ENCODE data around the gene CLRN3.

The CLRN3 gene

DNA sequence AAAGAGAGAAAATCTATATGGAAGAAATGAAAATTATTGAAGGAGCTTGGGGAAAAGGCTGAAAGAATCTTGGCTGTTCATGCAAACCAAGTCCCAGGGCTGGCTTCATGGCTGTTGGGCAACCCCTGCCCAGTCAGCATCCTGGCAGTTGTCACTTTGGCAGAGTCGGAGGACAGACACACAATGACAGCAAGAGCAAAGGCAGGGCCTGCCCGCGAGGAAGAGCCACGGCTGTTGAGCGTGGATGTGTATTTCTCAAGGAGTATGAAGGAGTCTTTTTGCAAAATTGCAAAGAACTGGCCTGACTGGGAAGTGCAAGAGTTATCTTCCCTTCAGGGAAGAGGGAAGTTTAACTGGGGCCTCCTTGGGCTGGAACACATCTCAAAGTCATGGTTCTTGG lies 25.8 kb upstream of the CLRN3 start:
- no peak for DNase-seq

DNA sequence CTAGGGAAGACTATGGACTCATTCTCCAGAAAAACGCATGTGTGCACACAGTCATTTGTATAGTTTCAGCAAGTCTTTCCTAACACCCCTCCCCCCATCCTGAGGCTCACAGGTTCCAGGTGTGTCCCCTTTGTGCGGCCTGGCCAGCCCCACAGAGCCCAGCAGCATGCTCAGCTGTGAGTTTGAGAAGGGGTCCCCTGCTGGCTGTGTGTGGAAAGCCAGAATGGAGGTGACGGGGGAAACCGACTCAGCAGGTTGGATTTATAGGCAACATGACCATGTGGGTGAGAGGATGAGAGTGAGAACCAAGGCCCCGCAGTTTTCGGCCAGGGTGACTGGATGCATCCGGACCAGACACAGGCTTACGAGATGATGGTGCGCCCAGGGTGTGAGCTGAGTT lies 24.1 kb upstream of the CLRN3 start:
- DNase-seq: no peak

- no peak for DNase-seq
These were observed 22.6 kb upstream of the CLRN3 start for GRCh38 chr10:127915324-127915723.

DNA sequence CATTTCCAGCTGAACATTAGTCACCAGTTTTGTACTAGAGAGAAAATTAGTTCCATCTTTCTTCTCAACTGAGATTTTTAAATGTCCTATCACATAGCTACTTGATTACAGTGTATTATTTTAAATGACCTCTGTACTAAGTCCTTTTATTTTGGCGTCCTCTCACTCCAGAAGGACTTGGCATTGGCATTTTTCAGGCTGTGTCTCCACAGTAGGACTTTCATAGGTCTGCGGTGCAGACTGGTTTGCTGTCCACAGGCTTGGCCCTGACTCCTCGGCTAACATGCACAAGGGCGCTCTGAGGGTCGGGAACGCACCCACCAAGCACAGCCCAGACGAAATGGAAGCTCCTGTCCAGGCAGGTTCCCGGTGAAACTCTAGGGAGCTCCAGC lies 20.6 kb upstream of the CLRN3 start:
- no peak for DNase-seq

DNA sequence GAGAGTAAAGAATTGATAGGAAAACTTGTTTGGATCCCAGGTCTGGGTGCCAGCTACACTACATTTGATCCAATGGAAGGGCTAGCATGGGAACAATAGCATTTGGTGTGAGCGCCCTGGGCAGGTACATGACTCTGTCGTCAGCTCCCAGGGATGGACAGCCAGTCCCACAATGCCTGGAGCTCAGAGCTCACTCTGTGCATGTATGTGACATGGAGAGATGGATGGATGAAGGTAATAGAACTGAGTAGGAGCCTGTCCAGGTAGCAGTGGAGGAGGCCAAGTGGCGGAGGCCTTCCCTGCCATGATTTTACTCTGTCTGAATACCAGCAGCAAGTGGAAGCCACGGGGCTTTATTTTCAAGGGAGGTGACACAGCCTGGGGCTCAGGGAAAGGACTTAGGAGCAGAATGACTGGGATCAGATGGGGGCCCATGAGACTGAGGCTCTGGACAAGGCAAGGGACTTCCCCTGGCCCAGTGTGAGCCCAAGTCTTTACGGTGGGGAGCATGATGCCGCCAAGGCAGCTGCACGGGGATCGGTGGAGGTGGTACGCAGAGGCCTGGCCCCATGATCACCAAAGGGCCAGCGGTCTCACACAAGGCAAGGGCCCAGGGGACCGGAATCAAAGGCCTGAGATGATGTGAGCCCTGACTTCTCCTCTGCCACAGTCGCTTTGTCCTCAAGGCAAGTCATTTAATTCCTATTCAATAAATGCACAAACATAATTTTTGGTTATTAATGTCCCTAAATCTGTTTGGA lies 20.0 kb upstream of the CLRN3 start:
- DNase-seq: no peak

DNA sequence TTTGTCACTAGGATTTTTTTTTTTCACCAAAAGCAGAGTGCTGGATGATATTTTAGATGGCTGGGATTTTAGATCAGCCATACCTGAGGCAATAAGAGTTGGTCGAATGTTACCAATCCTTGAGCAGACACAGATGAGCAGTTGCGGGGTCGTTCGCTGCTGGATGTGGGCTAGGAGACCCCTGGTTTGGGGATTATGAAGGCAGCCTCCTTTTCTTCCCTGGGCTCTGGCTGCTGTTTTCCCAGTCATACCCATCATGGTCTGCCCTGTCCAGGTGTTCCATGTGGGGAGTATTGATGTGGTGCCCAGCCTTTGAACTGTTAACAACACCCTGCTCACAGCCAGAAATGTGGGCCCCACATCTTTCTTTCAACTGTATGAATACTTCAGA lies 19.1 kb upstream of the CLRN3 start:
- DNase-seq: no peak

DNA sequence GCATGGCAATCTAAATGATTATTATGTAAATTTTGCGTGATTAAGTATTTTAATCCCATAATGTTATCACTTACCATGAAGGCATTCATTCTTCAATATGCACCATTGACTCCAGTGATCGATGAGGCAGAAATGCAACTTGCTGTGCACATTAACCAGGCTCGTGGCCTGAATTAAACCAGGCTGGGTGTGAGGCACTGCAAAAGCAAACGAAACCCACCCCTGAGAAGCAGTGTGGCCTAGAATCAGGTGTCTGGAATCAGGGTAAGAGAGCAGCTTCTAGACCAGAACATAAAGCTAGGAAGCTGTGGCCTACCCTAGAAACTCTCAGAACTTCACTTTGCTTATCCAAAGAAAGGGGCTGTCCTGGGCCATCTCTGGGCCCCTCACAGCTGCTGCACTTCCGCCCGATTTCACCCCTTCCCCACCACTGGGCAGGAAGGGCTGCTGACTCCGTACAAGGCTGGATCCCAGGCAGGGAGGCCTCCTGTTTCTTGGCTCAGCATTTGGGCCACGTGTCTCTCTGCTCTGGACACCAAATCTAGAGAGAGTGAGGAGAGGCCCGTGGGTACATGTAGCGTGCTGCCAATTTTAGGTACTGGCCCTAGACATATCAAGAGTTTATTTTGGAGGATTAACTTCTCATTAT lies 18.6 kb upstream of the CLRN3 start:
- DNase-seq: no peak

- DNase-seq: no peak
These were observed 17.7 kb upstream of the CLRN3 start for GRCh38 chr10:127910464-127910770.

GRCh38 chr10:127909716-127910463 lies 17.1 kb upstream of the CLRN3 start:
- no peak for DNase-seq

GRCh38 chr10:127908959-127909267 lies 16.2 kb upstream of the CLRN3 start:
- DNase-seq: no peak

DNA sequence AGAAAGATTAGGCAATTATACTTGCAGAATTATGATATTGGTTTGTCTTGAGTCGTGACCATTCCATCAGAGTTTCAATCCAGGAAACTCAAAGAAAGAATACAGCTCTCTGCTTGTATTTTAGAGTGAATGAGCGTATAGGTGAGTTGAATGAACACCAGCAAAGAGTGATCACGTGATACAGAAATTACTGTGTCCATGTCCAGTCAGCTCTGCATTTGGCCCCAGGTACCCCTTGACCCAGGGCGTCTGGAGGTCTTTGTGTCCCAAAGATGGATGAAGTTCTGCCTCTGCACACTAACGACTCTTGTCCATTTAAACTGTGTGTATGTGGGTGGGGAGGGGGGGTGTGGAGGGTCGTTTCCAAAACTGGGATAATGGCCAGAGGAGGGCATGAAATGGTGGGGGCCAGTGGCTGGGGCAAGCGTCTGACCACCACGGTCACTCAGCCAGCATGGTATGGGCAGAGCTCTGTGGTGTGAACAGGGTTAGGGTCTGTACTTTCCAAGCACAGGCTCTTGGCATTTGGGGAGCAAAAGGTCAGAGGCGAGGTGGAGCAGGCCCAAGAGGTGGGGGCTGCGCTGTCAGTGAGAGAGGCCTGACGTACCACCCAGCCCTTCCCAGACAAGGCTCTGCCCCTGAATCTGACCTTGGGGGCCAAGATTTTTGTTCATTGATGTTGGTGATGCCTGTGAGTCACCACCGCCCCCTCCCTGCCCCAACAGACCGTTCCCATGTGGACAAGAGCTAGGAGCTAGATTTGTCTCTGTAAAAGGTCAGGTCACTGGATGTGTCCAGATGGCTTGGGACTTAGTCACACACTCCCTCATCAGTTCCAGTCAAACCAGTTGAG lies 15.6 kb upstream of the CLRN3 start:
- DNase-seq: no peak

DNA sequence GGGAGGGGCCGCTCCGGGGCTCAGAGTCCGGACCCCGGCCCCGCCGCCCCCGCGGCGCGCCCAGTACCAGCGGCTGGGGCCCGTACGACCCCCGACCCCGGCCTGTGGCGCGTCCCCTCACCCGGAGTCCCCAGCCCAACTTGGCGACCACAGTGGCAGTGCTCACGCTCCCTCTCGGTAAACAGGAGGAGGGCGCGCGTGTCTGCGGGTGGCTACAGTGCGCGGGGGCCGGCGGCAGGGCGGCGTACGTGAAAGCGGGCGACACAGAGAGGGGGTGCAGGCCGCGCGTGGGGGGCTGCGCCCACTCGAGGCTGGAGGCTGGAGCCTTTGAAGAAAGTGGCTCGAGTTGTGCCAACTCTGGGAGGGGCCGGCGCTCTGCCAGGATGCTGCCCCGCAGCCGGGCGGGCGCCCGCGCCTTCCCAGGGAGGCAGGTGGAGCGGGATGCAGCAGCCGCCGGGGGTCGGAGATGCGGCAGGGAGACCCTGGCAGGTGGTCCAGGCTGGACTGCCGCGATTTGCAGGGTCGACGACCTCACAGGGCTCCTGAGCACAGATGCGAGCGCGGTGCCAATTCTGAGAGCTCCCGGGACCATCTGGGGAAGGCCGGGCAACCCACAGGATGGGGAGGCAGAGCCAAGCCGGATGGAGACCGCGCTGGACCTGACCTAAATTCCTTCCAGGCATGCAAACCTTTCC lies 14.8 kb upstream of the CLRN3 start:
- DNase-seq: no peak

- no peak for DNase-seq
These were observed 14.0 kb upstream of the CLRN3 start, which contains the start of gene PTPRE for GRCh38 chr10:127906548-127907377. Gene PTPRE (plus strand): TSS chr10:127907103. CDS start chr10:128040882, 133,779 bp downstream.

GRCh38 chr10:127905848-127906261 lies 13.1 kb upstream of the CLRN3 start:
- no peak for DNase-seq

- DNase-seq: no peak
These were observed 12.5 kb upstream of the CLRN3 start for GRCh38 chr10:127905001-127905847.

- DNase-seq: no peak
These were observed 11.7 kb upstream of the CLRN3 start for GRCh38 chr10:127904311-127905000.

DNA sequence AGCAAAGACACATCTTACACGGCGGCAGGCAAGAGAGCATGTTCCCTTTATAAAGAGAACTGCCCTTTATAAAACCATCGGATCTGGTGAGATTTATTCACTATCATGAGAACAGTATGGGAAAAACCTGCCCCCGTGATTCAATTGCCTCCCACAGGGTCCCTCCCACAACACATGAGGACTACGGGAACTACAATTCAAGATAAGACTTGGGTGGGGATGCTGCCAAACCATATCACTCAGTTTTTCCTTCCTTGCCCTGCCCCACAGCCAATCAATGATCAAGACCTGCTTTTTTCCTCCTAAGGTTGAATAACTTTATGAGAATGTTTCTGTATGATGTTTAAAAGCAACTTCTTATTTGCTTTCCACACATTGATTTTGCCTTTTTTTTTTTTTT lies 11.0 kb upstream of the CLRN3 start:
- DNase-seq: no peak

DNA sequence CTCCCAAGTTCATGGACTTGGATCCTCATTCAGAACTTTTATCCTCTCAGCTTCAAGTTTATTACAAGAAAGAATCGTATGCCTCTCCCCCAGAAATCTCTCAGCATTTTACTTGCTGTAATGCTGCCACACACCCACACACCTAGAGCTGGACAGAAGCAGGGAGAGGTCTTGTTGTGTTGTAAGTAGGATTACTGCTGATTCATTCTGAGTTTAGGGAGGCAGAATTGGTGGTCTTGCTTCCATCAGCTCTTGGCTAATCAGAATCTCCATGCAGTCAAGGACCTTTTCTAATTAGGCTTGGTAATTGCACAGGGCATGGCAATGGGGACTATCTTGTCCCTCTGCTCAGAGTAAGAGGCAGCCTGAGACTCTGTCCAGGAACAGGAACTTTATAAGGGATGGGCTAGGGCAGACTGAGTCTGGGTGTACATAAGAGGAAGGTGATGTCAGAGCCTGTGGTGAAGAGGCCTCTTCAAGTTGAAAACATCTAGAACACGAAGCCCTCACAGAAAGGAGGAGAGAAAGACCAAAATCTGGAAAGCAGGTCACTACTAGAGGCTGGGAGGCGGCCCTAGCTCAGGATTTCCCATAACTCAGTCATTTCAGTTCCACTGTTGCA lies 7.1 kb upstream of the CLRN3 start:
- DNase-seq: no peak

DNA sequence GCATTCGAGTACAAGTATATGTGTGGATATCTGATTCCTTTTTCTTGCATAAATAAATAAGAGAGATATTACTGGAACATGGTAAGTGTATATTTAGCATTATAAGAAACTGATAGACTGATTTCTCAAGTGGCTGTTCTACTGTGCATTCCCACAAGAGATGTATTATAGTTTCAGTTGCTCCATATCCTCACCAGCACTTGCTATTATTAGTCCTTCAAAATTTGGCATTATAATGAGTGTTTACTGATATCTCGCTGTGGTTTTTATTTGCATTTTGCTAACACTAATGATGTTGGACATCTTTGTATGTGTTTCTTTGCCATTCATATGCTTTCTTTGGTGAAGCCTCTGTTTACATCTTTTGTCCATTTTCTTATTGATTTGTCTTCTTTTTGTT lies 4.4 kb upstream of the CLRN3 start:
- DNase-seq: no peak

GRCh38 chr10:127896590-127896989 lies 3.8 kb upstream of the CLRN3 start:
- no peak for DNase-seq

Measured in T1000 (cell line).